HepG2 (cell line): Measurements from ENCODE around the gene ATE1. TPM values are rescaled to one million over a fixed set of nuclear protein-coding genes. Genes with fewer than 3 reads are reported as not detected.

Source experiments
- ATF7-NPFF ChIP-seq: sonication (generic); formaldehyde crosslinking; IDR thresholded peaks from 2 replicates; pipeline ENCODE4 v1.8.1; 2023; ENCODE audit warnings: mild to moderate bottlenecking, low read depth, missing genetic modification reagents, moderate library complexity
- ATM ChIP-seq: fragments of 450-650 bp; IDR thresholded peaks from 2 replicates; pipeline ENCODE4 v1.7.1; 2017; ENCODE audit warnings: mild to moderate bottlenecking, borderline replicate concordance
- BATF2 ChIP-seq: sonication (generic); formaldehyde crosslinking; IDR thresholded peaks from 2 replicates; pipeline ENCODE4 v1.8.0; 2022; ENCODE audit warnings: mild to moderate bottlenecking, missing genetic modification reagents, moderate library complexity
- FOXO1 ChIP-seq: sonication (generic); formaldehyde crosslinking; IDR thresholded peaks from 2 replicates; pipeline ENCODE4 v1.4.0; 2020; ENCODE audit warnings: missing genetic modification reagents
- GABPA ChIP-seq, 2 experiments: IDR thresholded peaks; 2 replicates each; pipeline ENCODE4 v1.6.1; 2011 to 2016; ENCODE audit warnings: low read depth in 2 of 2, low read length in 1 of 2, missing biosample characterization in 1 of 2, missing genetic modification characterization in 1 of 2
- GABPB1 ChIP-seq: IDR thresholded peaks from 2 replicates; pipeline ENCODE4 v1.6.1; 2016; ENCODE audit warnings: mild to moderate bottlenecking, missing genetic modification reagents, moderate library complexity, missing compliant biosample characterization
- GLMP ChIP-seq: sonication (generic); formaldehyde crosslinking; IDR thresholded peaks from 2 replicates; pipeline ENCODE4 v1.9.0; 2021; ENCODE audit warnings: missing genetic modification reagents, mild to moderate bottlenecking, borderline replicate concordance
- KLF9 ChIP-seq: IDR thresholded peaks from 2 replicates; pipeline ENCODE4 v1.6.1; 2016; ENCODE audit warnings: low read depth
- MAFK ChIP-seq, 2 experiments: IDR thresholded peaks in 1 of 2; conservative IDR thresholded peaks in 1 of 2; 2 replicates each; pipeline ENCODE4 v1.6.1; 2011; ENCODE audit warnings: improper control_type of control experiment in 2 of 2, low read length in 2 of 2
- MTERF4 ChIP-seq: sonication (generic); formaldehyde crosslinking; IDR thresholded peaks from 2 replicates; pipeline ENCODE4 v1.8.0; 2023; ENCODE audit warnings: mild to moderate bottlenecking, missing genetic modification reagents
- MXD1 ChIP-seq: sonication (generic); formaldehyde crosslinking; IDR thresholded peaks from 2 replicates; pipeline ENCODE4 v1.4.0; 2020; ENCODE audit warnings: mild to moderate bottlenecking, missing genetic modification reagents
- POLR2A ChIP-seq, 2 experiments: IDR thresholded peaks; 2 replicates each; pipeline ENCODE4 v1.6.1; 2011; ENCODE audit warnings: low read depth in 2 of 2, low read length in 2 of 2, mild to moderate bottlenecking in 1 of 2, moderate library complexity in 1 of 2; ENCODE audit not compliant: insufficient read depth in 1 of 2
- SOX5 ChIP-seq: IDR thresholded peaks from 2 replicates; pipeline ENCODE4 v1.6.1; 2016; ENCODE audit warnings: borderline replicate concordance
- SP2 ChIP-seq: sonication (generic); formaldehyde crosslinking; IDR thresholded peaks from 2 replicates; pipeline ENCODE4 v1.5.1; 2020; ENCODE audit warnings: mild to moderate bottlenecking, missing genetic modification reagents
- SP4 ChIP-seq: sonication (generic); formaldehyde crosslinking; IDR thresholded peaks from 2 replicates; pipeline ENCODE4 v1.8.1; 2023; ENCODE audit warnings: mild to moderate bottlenecking, missing genetic modification reagents
- TCF12 ChIP-seq, 2 experiments: fragments of 450-650 bp in 1 of 2; sonication (generic) in 1 of 2; formaldehyde crosslinking in 1 of 2; IDR thresholded peaks; 2 replicates each; pipeline versions ENCODE4 v1.6.1 to v1.8.0; 2017 to 2022; ENCODE audit warnings: antibody characterized with exemption in 1 of 2, mild to moderate bottlenecking in 1 of 2, missing genetic modification reagents in 1 of 2, moderate library complexity in 1 of 2
- ZBTB26 ChIP-seq: IDR thresholded peaks from 2 replicates; pipeline ENCODE4 v1.6.1; 2016; ENCODE audit warnings: missing compliant biosample characterization, missing genetic modification reagents, borderline replicate concordance
- ZNF263 ChIP-seq: sonication (generic); formaldehyde crosslinking; IDR thresholded peaks from 2 replicates; pipeline ENCODE4 v1.4.0; 2020; ENCODE audit warnings: missing genetic modification reagents
- ZNF329 ChIP-seq: sonication (generic); formaldehyde crosslinking; IDR thresholded peaks from 2 replicates; pipeline ENCODE4 v1.9.0; 2021; ENCODE audit warnings: low read depth, mild to moderate bottlenecking, missing genetic modification reagents
- ZNF33B ChIP-seq: sonication (generic); formaldehyde crosslinking; IDR thresholded peaks from 2 replicates; pipeline ENCODE4 v1.5.1; 2020; ENCODE audit warnings: mild to moderate bottlenecking, missing genetic modification reagents
- ZNF460 ChIP-seq: sonication (generic); formaldehyde crosslinking; IDR thresholded peaks from 2 replicates; pipeline ENCODE4 v1.5.1; 2020; ENCODE audit warnings: missing genetic modification reagents, mild to moderate bottlenecking, borderline replicate concordance
- ZNF737 ChIP-seq: sonication (generic); formaldehyde crosslinking; IDR thresholded peaks from 2 replicates; pipeline ENCODE4 v1.5.0; 2020; ENCODE audit warnings: missing genetic modification reagents, mild to moderate bottlenecking, borderline replicate concordance
- ZNF766 ChIP-seq: sonication (generic); formaldehyde crosslinking; IDR thresholded peaks from 2 replicates; pipeline ENCODE4 v1.5.0; 2020; ENCODE audit warnings: missing genetic modification reagents, borderline replicate concordance
- ZNF792 ChIP-seq: IDR thresholded peaks from 2 replicates; pipeline ENCODE4 v1.6.1; 2016
- ZSCAN20 ChIP-seq: sonication (generic); formaldehyde crosslinking; IDR thresholded peaks from 2 replicates; pipeline ENCODE4 v1.4.0; 2020; ENCODE audit warnings: missing genetic modification reagents, mild to moderate bottlenecking, borderline replicate concordance
- ZSCAN31 ChIP-seq: sonication (generic); formaldehyde crosslinking; IDR thresholded peaks from 2 replicates; pipeline ENCODE4 v1.5.0; 2020; ENCODE audit warnings: low read depth, mild to moderate bottlenecking, missing genetic modification reagents
- polyA plus RNA-seq, 8 experiments: library from polyadenylated mRNA; depleted of rRNA in 3 of 8; stranded (reverse) in 7 of 8; unstranded in 1 of 8; fragments of >200 nt; fragmentation: Illumina TruSeq in 4 of 8; extraction: Trizol in 4 of 8; gene quantifications; 2 replicates each; pipeline versions ENCODE4 v1.2.1 to v1.2.3, GENCODE V29; 2011 to 2016; ENCODE audit warnings: low read depth in 4 of 8, missing spikeins in 1 of 8, mixed read lengths in 1 of 8; ENCODE audit not compliant: insufficient read depth in 1 of 8
- total RNA-seq, 5 experiments: library from RNA; depleted of rRNA; stranded (reverse); fragments of >200 nt; fragmentation: Illumina TruSeq; extraction: Trizol; gene quantifications; 2 replicates each; pipeline ENCODE4 v1.2.3, GENCODE V29; 2016; ENCODE audit warnings: low read depth in 1 of 5

The ATE1 gene
- total and polyA plus RNA-seq, 2 of the 13 experiments (the other 11 are each of a cell fraction or from before 2014, with no cell fraction given), result 17.5 to 42.2 TPM

- TF ChIP-seq ZSCAN20 (no peak; the same call in 1 of the 2 replicates), SP4 (CRISPR knock-in tag) (0 out of 2 replicates have a peak, but pooled peaks have one; percentile 4), ZNF792 (CRISPR knock-in tag) (no peak), ZNF33B (no peak; the same call in 1 of the 2 replicates), ZNF766 (0 out of 2 replicates have a peak, but pooled peaks have one; percentile 37), SOX5 (CRISPR knock-in tag) (no peak), ZNF263 (peak; percentile 87), POLR2A (IDR thresholded peaks at IDR 0.05; ENCODE audit: insufficient read depth in 1 of 2, low read depth in 2 of 2, low read length in 2 of 2) (peak; percentile 67 to 70; a peak in 3 of 4 replicates), MTERF4 (CRISPR knock-in tag) (no peak), ATM (no peak), MAFK (conservative IDR thresholded peaks at IDR 0.05 in 1 of 2, IDR thresholded peaks at IDR 0.05 in 1 of 2; ENCODE audit: low read length in 2 of 2) (no peak), ZBTB26 (no peak), ZNF460 (CRISPR knock-in tag) (no peak), TCF12 (IDR thresholded peaks at IDR 0.05) (no peak), TCF12 (CRISPR knock-in tag; IDR thresholded peaks at IDR 0.05) (no peak), KLF9 (no peak), GABPA (IDR thresholded peaks at IDR 0.05; ENCODE audit: low read depth, low read length) (peak; percentile 62), GABPA (CRISPR knock-in tag; IDR thresholded peaks at IDR 0.05; ENCODE audit: low read depth) (peak; percentile 67), SP2 (no peak), ZNF737 (CRISPR knock-in tag) (no peak), FOXO1 (CRISPR knock-in tag) (no peak), ATF7-NPFF (CRISPR knock-in tag) (0 out of 2 replicates have a peak, but pooled peaks have one; percentile 58), ZNF329 (CRISPR knock-in tag) (0 out of 2 replicates have a peak, but pooled peaks have one; percentile 28), ZSCAN31 (CRISPR knock-in tag) (peak; percentile 57; the same call in 1 of the 2 replicates), GABPB1 (peak; percentile 90), GLMP (CRISPR knock-in tag) (no peak), MXD1 (CRISPR knock-in tag) (peak; percentile 85), BATF2 (CRISPR knock-in tag) (no peak)
These were observed 46.9 kb upstream of the ATE1 start, which contains the start of gene NSMCE4A (continued) for GRCh38 chr10:121974535-121975294.
